Fibroblast of peridontal ligament (primary cell): ENCODE measurements around the gene ARHGAP23.
"Not testable (repeated sequence)": the region's sequence is repeated elsewhere in the genome, so short reads cannot be mapped to it uniquely, and the experiment has no call there.

Source experiments
- DNase-seq: peaks from one replicate; pipeline ENCODE4 v3.0.0-alpha.2; 2010; ENCODE audit errors: extremely low read depth

The ARHGAP23 gene

GRCh38 chr17:38460082-38460715 lies 31.9 kb downstream of the ARHGAP23 start:
- no peak for DNase-seq

GRCh38 chr17:38460716-38461630 lies 32.7 kb downstream of the ARHGAP23 start:
- no peak for DNase-seq

GRCh38 chr17:38461683-38462082 lies 33.4 kb downstream of the ARHGAP23 start:
- no peak for DNase-seq

GRCh38 chr17:38463451-38463858 lies 35.2 kb downstream of the ARHGAP23 start:
- DNase-seq: no peak

- peak; percentile 71 for DNase-seq
Observed at GRCh38 chr17:38464251-38464722, 36.0 kb downstream of the ARHGAP23 start.

GRCh38 chr17:38464723-38465390 lies 36.6 kb downstream of the ARHGAP23 start:
- DNase-seq: peak; percentile 94

- DNase-seq: no peak
Observed at GRCh38 chr17:38465391-38466345, 37.4 kb downstream of the ARHGAP23 start.

GRCh38 chr17:38466346-38467315 lies 38.4 kb downstream of the ARHGAP23 start:
- DNase-seq: no peak

- no peak for DNase-seq
Observed at GRCh38 chr17:38467491-38467890, 39.2 kb downstream of the ARHGAP23 start.

- no peak for DNase-seq
Observed at GRCh38 chr17:38469875-38470274, 41.6 kb downstream of the ARHGAP23 start.

- not testable (repeated sequence) for DNase-seq
Observed at GRCh38 chr17:38471253-38471652, 43.0 kb downstream of the ARHGAP23 start.

- DNase-seq: not testable (repeated sequence)
Observed at GRCh38 chr17:38474666-38475065, 46.4 kb downstream of the ARHGAP23 start.

GRCh38 chr17:38476549-38476948 lies 48.3 kb downstream of the ARHGAP23 start:
- DNase-seq: no peak

GRCh38 chr17:38477417-38477816 lies 49.2 kb downstream of the ARHGAP23 start:
- DNase-seq: not testable (repeated sequence)

- not testable (repeated sequence) for DNase-seq
Observed at GRCh38 chr17:38477951-38478350, 49.7 kb downstream of the ARHGAP23 start.

GRCh38 chr17:38478667-38479066 lies 50.4 kb downstream of the ARHGAP23 start:
- not testable (repeated sequence) for DNase-seq

- not testable (repeated sequence) for DNase-seq
Observed at GRCh38 chr17:38482039-38482699, 53.9 kb downstream of the ARHGAP23 start.

GRCh38 chr17:38482700-38483043 lies 54.4 kb downstream of the ARHGAP23 start:
- DNase-seq: not testable (repeated sequence)
